Thyroid gland (tissue), 4 donors: ENCODE results near the gene DGKB. TPM values are rescaled to one million over a fixed set of nuclear protein-coding genes. Genes with fewer than 3 reads are reported as not detected.

Source experiments
- DNase-seq, 2 donors: peaks; one replicate each; pipeline ENCODE4 v3.0.0-alpha.2; 2019
- H3K27ac ChIP-seq, 3 donors: fragments of 200-600 bp; sonication (generic); 1 replicate in 2 of 3; 2 replicates in 1 of 3; pipeline ENCODE4 v1.5.1; 2016 to 2019; ENCODE audit warnings: mild to moderate bottlenecking in 1 of 3, moderate library complexity in 1 of 3
- H3K27me3 ChIP-seq: fragments of 200-600 bp; sonication (generic); one replicate; pipeline ENCODE4 v1.5.1; 2019
- H3K36me3 ChIP-seq, 2 donors: fragments of 200-600 bp; sonication (generic); one replicate each; pipeline ENCODE4 v1.5.1; 2016 to 2019
- H3K4me1 ChIP-seq, 2 donors: fragments of 200-600 bp; sonication (generic); one replicate each; pipeline ENCODE4 v1.5.1; 2017 to 2019
- H3K4me3 ChIP-seq, 3 donors: fragments of 200-600 bp; sonication (generic); replicated peaks in 1 of 3; 1 replicate in 2 of 3; 2 replicates in 1 of 3; pipeline ENCODE4 v1.5.1; 2016; ENCODE audit warnings: mild to moderate bottlenecking in 1 of 3
- H3K9me3 ChIP-seq: fragments of 200-600 bp; sonication (generic); one replicate; pipeline ENCODE4 v1.5.1; 2017
- POLR2A ChIP-seq, 2 donors: fragments of 450-650 bp; IDR thresholded peaks; one replicate each; pipeline ENCODE4 v1.6.1; 2017; ENCODE audit warnings: antibody characterized with exemption in 2 of 2, mild to moderate bottlenecking in 2 of 2, moderate library complexity in 1 of 2
- WGBS, 2 donors: methylation state at CpG; one replicate each; pipeline ENCODE4 v1.1.5; 2017; 5-methylcytosine and 5-hydroxymethylcytosine counted together
- intact Hi-C: fragments of 100-400 bp; cut with DNase I; formaldehyde crosslinking; loops from one replicate; pipeline ENCODE4 v1.15.1; 2023
- total RNA-seq, 4 donors: library from RNA; depleted of rRNA; stranded (reverse); fragments of >200 nt; gene quantifications; one replicate each; pipeline ENCODE4 v1.2.3, GENCODE V29; 2016
- TF ChIP-seq, protein P1 (sequence below), 6 experiments: fragments of 200-600 bp in 3 of 6; fragments of 450-650 bp in 3 of 6; sonication (generic) in 3 of 6; IDR thresholded peaks; one replicate each; pipeline ENCODE4 v1.5.1; 2016 to 2019; ENCODE audit warnings: antibody characterized with exemption in 6 of 6, mild to moderate bottlenecking in 2 of 6, inconsistent platforms in 1 of 6, moderate library complexity in 1 of 6

Gene DGKB
- total RNA-seq, 4 donors from 2014 or later = 0.11 to 2.1 (median 0.49) TPM; not detected in 1

DNA sequence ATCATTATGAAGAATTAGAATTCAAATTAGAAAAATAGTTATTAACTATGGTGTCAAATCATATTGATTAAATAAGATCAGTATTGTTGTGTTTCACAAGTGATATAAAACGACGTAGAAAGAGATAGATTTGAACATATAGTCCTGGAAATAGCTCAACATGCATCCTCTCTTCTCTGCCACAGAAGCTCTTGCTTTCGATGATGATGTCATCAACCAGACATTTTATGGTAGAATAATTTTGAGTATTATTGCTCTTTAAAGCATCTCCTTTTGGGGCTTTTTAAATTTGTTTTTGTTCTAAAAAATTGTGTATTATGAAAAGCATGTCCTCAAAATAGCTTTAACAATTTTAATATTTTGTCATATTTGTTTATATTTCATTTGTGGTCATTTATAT lies 95.0 kb downstream of the DGKB start:
- Histone ChIP-seq H3K4me1 (no peaks in the 10 kb centered on the region), H3K4me3 (no peak overlapping the region), H3K27me3 (no peaks in the 10 kb centered on the region), H3K9me3 (no peaks in the 10 kb centered on the region), H3K36me3 (no peaks in the 10 kb centered on the region), H3K27ac (no peak overlapping the region)
- 93% methylated on average over 3 of the region's 3 CpGs for WGBS, 2 donors
- intact Hi-C loops = no loop called here
- no peak for DNase-seq
- TF ChIP-seq, protein P1, sequence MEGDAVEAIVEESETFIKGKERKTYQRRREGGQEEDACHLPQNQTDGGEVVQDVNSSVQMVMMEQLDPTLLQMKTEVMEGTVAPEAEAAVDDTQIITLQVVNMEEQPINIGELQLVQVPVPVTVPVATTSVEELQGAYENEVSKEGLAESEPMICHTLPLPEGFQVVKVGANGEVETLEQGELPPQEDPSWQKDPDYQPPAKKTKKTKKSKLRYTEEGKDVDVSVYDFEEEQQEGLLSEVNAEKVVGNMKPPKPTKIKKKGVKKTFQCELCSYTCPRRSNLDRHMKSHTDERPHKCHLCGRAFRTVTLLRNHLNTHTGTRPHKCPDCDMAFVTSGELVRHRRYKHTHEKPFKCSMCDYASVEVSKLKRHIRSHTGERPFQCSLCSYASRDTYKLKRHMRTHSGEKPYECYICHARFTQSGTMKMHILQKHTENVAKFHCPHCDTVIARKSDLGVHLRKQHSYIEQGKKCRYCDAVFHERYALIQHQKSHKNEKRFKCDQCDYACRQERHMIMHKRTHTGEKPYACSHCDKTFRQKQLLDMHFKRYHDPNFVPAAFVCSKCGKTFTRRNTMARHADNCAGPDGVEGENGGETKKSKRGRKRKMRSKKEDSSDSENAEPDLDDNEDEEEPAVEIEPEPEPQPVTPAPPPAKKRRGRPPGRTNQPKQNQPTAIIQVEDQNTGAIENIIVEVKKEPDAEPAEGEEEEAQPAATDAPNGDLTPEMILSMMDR (IDR thresholded peaks at IDR 0.05) = no peak
- no peak for TF ChIP-seq POLR2A (IDR thresholded peaks at IDR 0.05)

DNA sequence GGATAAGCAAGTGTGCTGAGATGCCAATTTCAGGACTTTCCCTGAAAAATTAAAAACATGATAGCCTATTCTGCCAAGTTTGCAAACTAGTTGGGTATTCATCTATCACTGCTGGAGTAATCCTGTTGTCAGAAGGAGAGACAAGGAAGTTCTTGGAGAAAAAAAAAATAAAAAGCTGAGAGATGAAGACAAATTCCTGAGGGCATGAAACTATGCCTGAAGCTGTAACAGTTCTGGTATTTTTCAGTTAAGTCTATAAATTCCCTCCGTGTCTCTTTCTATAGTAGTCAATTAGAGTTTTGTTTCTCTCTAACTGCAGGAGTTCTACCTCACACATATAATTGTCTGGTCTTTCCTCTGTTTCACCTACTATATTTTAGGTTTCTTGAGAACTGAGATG lies 95.7 kb downstream of the DGKB start:
- WGBS, 2 donors = 38 to 47% methylated on average over 1 of the region's 1 CpG
- H3K27ac ChIP-seq = no peak overlapping the region

DNA sequence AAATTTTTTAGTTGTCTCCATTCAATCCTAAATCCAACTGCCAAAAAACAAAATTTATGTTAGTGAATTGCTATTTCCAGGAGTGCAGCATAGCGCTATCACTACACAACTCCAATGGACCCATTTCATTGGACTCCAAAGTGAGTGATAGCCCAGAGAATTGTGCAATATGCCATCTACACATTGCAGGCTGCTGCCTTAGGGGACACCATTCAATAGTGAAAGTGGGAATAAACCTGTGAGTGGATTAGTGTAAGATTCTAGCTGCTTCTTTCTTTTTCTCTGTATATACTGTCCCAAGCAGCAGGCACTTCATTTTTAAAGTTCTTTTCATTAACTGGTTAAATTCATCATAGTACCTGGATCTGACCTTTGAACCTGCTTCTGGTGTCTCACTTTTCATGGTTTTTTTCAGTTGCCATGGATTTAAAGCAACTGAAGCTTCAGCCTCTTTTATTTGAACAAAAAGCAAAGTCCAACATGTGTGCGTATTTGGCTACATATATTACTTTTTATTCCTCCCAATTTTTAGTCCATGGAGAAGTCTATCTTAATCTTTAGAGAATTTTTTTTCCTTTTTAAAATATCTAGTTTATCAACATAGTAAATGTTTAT lies 97.3 kb downstream of the DGKB start:
- no peak overlapping the region for H3K27ac ChIP-seq
- 96 to 98% methylated on average over 2 of the region's 2 CpGs for WGBS, 2 donors
- no peaks in the 10 kb centered on the region for H3K27me3 ChIP-seq
- no peaks in the 10 kb centered on the region for H3K36me3 ChIP-seq
- DNase-seq = no peak
- no peak overlapping the region for H3K4me3 ChIP-seq
- H3K4me1 ChIP-seq = no peaks in the 10 kb centered on the region
- H3K9me3 ChIP-seq = no peaks in the 10 kb centered on the region
- intact Hi-C loops = no loop called here
- TF ChIP-seq POLR2A (IDR thresholded peaks at IDR 0.05) = no peak
- TF ChIP-seq, protein P1 (IDR thresholded peaks at IDR 0.05) = no peak

More for the DNA sequence above, 95.7 kb downstream of the DGKB start:
- no peak overlapping the region for H3K4me3 ChIP-seq
- intact Hi-C loops = no loop called here
- no peaks in the 10 kb centered on the region for H3K27me3 ChIP-seq
- no peaks in the 10 kb centered on the region for H3K9me3 ChIP-seq
- H3K4me1 ChIP-seq = no peaks in the 10 kb centered on the region
- DNase-seq = no peak
- TF ChIP-seq, protein P1 (IDR thresholded peaks at IDR 0.05) = no peak
- TF ChIP-seq POLR2A (IDR thresholded peaks at IDR 0.05) = no peak
- H3K36me3 ChIP-seq = no peaks in the 10 kb centered on the region

DNA sequence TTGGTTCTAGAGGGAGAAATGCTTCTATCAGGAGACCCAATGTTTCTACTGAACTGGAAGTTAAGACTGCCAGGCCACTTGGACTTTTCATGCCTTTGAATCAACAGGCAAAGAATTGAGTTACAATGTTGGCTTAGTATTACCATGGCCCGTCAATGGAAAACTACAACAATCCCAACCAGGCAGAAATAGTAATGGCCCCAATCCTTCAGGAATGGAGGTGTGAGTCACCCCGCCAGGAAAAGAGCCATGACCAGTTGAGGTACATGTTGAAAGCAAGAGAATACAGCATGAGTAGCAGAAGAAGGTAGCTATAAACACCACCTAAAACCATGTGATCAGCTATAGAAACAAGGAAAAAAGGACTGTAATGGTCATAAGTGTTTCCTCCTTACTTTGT lies 101.9 kb downstream of the DGKB start:
- WGBS, 2 donors = 96 to 98% methylated on average over 2 of the region's 2 CpGs

DNA sequence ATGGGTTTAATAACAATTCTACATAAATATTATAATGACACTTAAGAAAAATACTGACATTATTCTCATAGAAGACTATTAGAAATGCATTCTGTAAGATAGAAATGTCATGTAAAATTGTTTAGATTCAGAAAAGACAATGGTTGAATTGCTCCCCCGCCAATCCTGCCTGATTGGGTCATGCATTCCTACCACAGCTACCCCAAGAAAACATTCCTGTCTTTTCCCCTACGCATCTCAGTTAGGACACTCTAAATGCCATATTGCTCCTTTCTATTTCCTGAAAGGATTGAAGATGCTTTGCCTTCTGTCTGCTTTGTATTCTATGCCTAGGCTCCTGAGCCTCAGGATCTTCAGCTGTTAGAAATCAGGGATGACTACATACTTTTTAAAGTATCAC lies 109.4 kb downstream of the DGKB start:
- intact Hi-C loops = no loop called here
- no peaks in the 10 kb centered on the region for H3K4me1 ChIP-seq
- no peaks in the 10 kb centered on the region for H3K36me3 ChIP-seq
- H3K27ac ChIP-seq = no peak overlapping the region
- 90 to 91% methylated on average over 2 of the region's 2 CpGs for WGBS, 2 donors
- TF ChIP-seq, protein P1 (IDR thresholded peaks at IDR 0.05) = no peak
- no peak for TF ChIP-seq POLR2A (IDR thresholded peaks at IDR 0.05)
- H3K9me3 ChIP-seq = no peaks in the 10 kb centered on the region
- H3K27me3 ChIP-seq = no peaks in the 10 kb centered on the region
- no peak for DNase-seq
- H3K4me3 ChIP-seq = no peak overlapping the region

More for the DNA sequence above, 101.9 kb downstream of the DGKB start:
- intact Hi-C loops = no loop called here
- Histone ChIP-seq H3K27me3 (no peaks in the 10 kb centered on the region), H3K27ac (no peak overlapping the region), H3K9me3 (no peaks in the 10 kb centered on the region), H3K4me1 (no peaks in the 10 kb centered on the region), H3K36me3 (no peaks in the 10 kb centered on the region), H3K4me3 (no peak overlapping the region)
- no peak for TF ChIP-seq POLR2A (IDR thresholded peaks at IDR 0.05)
- TF ChIP-seq, protein P1 (IDR thresholded peaks at IDR 0.05) = no peak
- no peak for DNase-seq
